GM19452 (cell line): ENCODE data around the gene BCL2L1.
"Not testable (repeated sequence)": the region's sequence is repeated elsewhere in the genome, so short reads cannot be mapped to it uniquely, and the experiment has no call there.

ENCODE experiments used
- ATAC-seq: cut with Tn5 transposase; IDR thresholded peaks from one replicate; pipeline ENCODE4 v1.9.1; 2021; ENCODE audit not compliant: unreplicated experiment

The BCL2L1 gene

GRCh38 chr20:31722257-31723068 is at the start of gene BCL2L1:
BCL2L1 (minus strand) TSS chr20:31722868; CDS start chr20:31722218, 650 bp downstream.
- ATAC-seq = no peak

- no peak for ATAC-seq
Measured at GRCh38 chr20:31770243-31770642, 47.6 kb upstream of the BCL2L1 start.

GRCh38 chr20:31769681-31770080 is 47.0 kb upstream of the BCL2L1 start:
- no peak for ATAC-seq

GRCh38 chr20:31767805-31768204 is 45.1 kb upstream of the BCL2L1 start:
- ATAC-seq = no peak

GRCh38 chr20:31764641-31765305 is 42.1 kb upstream of the BCL2L1 start:
- ATAC-seq = no peak

- ATAC-seq = no peak
Measured at GRCh38 chr20:31760519-31761240, 38.0 kb upstream of the BCL2L1 start.

GRCh38 chr20:31759836-31760518 is 37.3 kb upstream of the BCL2L1 start:
- no peak for ATAC-seq

DNA sequence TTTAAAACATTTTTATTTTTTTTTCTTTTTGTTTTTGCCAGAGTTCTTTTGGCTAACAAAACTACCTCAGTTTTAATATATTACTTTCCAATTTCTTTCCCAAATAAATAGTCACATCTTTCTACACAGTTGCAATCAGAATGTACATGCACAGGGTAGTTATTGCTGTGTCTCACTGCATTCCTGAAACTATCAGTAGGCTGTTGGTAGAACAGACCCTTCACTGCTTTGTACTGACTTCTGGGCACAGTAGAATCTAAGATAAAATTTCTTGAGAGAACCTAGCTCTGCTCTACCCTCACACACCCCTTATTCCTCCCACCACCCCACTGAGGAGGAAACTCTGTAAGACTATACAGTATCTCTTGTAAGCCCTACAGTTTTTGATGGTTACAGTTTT is 36.3 kb upstream of the BCL2L1 start:
- no peak for ATAC-seq

- ATAC-seq = no peak
Measured at GRCh38 chr20:31758521-31758920, 35.9 kb upstream of the BCL2L1 start.

DNA sequence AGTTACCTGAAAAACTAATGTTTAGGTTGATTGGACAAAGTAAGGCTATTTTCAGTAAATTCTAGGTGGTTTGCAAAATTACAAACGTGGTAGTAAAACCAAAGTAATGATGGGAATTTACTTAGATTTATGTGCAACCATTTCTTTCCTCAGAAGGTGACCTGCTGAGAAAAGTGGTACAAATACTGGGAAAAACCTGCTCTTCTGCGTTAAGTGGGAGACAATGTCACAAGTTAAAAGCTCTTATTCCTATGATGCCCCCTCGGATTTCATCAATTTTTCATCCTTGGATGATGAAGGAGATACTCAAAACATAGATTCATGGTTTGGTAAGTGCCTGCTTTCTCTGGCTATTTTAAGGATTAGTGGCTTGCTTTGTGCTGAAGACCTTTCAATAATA is 34.6 kb upstream of the BCL2L1 start:
- ATAC-seq = no peak

DNA sequence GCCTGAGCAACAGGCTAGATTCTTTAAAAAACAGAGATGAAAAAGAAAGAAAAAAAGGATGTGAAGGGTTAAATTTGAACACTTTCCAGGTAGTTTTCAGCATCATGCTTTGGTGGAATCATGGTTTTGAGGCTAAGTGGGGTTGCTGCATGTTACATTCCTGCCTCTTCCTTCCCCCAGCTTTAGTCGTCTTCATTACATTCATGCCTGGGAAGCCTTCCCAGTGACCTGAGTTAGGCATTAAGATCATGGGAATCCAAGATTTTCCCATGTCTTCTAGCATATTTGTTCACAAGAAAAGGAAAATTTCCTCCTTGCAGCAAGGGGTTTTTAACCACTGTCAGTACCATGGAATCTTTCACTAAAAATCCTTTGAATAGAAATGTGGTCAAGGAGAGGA is 28.5 kb upstream of the BCL2L1 start:
- no peak for ATAC-seq

DNA sequence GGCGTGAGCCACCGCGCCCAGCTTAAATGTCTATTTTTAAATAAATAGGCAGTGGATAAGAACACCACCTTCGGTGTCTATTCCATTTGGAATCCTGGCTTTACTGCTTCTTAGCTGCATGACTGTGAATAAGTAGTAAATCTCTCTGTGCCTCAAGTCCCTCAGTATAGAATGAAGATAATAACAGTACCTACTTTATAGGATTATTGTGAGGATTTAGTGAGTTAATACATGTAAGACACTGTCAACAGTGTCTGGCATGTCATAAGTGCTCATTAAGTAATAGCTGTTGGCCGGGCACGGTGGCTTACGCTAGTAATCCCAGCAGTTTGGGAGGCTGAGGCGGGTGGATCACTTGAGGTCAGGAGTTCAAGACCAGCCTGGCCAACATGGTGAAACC is 26.6 kb upstream of the BCL2L1 start:
- ATAC-seq = no peak

GRCh38 chr20:31747640-31748039 is 25.0 kb upstream of the BCL2L1 start:
- ATAC-seq = no peak

DNA sequence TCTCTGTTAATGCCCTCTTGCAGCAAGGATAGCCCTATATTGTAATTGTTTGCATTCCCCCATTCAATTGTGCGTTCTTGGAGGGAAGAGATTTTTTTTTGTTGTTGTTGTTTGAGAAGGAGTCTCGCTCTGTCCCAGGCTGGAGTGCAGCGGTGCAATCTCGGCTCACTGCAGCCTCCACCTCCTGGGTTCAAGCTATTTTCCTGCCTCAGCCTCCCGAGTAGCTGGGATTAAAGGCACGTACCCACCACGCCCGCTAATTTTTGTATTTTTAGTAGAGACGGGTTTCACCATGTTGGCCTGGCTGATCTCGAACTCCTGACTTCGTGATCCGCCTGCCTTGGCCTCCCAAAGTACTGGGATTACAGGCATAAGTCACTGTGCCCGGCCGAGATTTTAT is 24.4 kb upstream of the BCL2L1 start:
- ATAC-seq = not testable (repeated sequence)

GRCh38 chr20:31746068-31746878 is 23.6 kb upstream of the BCL2L1 start:
- no peak for ATAC-seq

DNA sequence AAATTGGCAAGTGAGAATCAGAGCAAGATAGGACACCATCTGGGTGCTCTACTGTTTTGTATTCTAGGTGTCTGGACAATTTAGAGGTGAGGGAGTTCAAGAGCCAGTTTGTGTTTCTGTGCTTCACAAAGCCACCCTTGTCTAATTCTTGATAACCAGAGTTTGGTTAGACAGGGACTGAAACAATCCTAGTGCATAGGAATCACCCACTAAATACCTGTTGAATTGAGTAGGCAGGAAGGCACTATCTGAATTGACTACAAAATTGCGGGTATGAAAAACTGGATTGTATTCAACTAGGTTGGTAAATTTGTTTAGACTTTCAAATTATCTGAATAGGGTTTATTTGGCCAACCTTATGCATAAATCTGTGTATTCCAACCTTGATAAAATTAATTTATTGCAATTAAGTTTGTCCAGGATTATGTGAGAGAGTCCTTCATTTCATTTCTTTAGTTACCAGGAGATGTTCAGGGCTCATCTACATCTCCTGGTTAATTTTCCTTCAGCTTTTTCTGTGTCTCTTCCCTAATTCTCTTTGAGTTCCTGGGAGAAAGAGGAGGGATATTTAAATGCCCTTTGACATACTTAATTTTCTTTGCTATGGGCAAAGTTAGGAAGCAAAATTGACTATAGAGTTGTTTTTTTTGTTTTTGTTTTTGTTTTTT is 18.1 kb upstream of the BCL2L1 start:
- ATAC-seq = no peak

- ATAC-seq = no peak
Measured at GRCh38 chr20:31740208-31740607, 17.5 kb upstream of the BCL2L1 start.

DNA sequence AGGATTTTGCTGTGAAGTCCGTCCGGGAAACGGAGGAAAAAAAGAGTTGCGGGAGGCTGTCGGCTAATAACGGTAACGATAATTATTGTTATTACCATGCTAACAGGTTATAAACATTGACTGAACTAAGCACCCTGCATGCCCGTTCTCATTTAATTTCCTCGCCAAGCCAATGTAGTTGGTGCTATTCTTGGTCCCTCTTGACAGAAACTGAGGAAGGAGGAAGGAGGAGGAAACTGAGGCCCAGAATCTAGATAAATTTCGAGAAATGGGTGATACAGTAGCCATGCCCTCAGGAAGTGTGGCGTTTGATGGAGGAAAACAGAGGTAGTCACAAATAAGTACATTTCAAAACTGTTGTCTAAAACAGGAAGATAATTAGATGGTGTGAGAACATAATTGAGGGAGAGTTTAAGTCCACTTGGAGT is 16.9 kb upstream of the BCL2L1 start:
- ATAC-seq = peak; percentile 8

- peak; percentile 87 for ATAC-seq
Measured at GRCh38 chr20:31738729-31739549, 16.3 kb upstream of the BCL2L1 start, which contains the start of gene TPX2. TPX2 (plus strand) TSS chr20:31739290; CDS start chr20:31757477, 18,187 bp downstream.
